ENCODE results near the gene TSPAN31. TPM values are rescaled to one million over a fixed set of nuclear protein-coding genes. Genes with fewer than 3 reads are reported as not detected.

Gene TSPAN31
- total RNA-seq, 1 donor from 2014 or later: 33.2 TPM

DNA sequence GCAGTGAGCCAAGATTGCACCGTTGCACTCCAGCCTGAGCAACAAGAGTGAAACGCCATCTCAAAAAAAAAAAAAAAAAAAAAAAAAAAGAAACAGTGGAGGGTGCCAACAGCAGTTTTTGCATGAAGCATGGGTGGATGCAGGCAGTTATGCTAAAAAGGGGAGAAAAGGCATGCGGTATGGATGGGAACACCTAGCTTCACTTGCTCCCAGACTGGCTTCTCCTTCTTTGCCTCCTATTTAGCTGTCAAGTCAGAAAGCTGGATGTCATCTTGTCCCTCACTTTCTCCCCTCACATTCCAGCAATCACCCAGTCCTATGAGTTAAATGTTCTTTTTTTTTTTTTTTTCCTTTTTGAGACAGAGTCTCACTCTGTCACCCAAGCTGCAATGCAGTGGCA, 30.2 kb downstream of the TSPAN31 start:
- Mint-ChIP-seq H3K27me3 (ENCODE audit: low read depth) (no peaks in the 10 kb centered on the region), H3K27ac (no peak overlapping the region), H3K36me3 (peaks cover 3% of the 10 kb centered on the region), H3K4me1 (peaks cover 17% of the 10 kb centered on the region), H3K4me3 (no peak overlapping the region), H3K9me3 (no peaks in the 10 kb centered on the region)
- TF ChIP-seq, protein P1, sequence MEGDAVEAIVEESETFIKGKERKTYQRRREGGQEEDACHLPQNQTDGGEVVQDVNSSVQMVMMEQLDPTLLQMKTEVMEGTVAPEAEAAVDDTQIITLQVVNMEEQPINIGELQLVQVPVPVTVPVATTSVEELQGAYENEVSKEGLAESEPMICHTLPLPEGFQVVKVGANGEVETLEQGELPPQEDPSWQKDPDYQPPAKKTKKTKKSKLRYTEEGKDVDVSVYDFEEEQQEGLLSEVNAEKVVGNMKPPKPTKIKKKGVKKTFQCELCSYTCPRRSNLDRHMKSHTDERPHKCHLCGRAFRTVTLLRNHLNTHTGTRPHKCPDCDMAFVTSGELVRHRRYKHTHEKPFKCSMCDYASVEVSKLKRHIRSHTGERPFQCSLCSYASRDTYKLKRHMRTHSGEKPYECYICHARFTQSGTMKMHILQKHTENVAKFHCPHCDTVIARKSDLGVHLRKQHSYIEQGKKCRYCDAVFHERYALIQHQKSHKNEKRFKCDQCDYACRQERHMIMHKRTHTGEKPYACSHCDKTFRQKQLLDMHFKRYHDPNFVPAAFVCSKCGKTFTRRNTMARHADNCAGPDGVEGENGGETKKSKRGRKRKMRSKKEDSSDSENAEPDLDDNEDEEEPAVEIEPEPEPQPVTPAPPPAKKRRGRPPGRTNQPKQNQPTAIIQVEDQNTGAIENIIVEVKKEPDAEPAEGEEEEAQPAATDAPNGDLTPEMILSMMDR (IDR thresholded peaks at IDR 0.05; ENCODE audit: unreplicated experiment): no peak
- no peak for DNase-seq (ENCODE audit: low spot score in 2 of 2, unreplicated experiment in 2 of 2)

DNA sequence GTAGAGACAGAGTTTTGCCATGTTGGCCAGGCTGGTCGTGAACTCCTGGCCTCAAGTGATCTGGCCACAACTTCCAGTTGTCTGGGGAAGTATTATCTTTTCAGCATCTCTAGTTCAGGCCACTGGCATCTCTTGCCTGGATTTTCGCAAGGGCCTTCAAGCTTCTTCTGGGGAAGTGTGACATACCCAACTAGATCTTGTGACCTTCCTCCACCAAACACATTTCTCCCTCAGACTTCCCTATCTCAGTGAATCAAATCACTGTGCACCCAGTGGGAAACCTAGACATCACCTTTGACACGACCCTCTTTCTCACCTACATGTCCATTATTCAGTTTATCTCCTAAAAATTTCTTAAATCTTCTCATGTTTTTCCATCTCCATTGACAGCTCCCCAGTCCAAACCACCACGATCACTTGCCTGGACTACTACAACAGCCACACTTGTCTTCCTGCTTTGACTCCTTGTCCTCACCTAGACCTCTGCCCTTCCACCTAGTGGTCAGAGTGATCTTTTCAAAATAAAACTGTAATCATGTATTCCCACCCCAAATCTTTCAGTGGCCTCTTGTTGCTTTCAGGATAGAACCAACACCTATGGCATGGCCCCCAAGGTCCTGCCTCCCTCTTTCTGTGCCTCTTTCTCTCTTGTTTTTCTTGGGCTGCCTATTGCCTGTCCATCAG, 30.9 kb downstream of the TSPAN31 start:
- Mint-ChIP-seq H3K4me1 (peaks cover 17% of the 10 kb centered on the region), H3K9me3 (no peaks in the 10 kb centered on the region), H3K27ac (no peak overlapping the region), H3K4me3 (no peak overlapping the region), H3K36me3 (peaks cover 2% of the 10 kb centered on the region), H3K27me3 (ENCODE audit: low read depth) (no peaks in the 10 kb centered on the region)
- DNase-seq (ENCODE audit: low spot score in 2 of 2, unreplicated experiment in 2 of 2): no peak
- TF ChIP-seq, protein P1 (IDR thresholded peaks at IDR 0.05; ENCODE audit: unreplicated experiment): no peak

DNA sequence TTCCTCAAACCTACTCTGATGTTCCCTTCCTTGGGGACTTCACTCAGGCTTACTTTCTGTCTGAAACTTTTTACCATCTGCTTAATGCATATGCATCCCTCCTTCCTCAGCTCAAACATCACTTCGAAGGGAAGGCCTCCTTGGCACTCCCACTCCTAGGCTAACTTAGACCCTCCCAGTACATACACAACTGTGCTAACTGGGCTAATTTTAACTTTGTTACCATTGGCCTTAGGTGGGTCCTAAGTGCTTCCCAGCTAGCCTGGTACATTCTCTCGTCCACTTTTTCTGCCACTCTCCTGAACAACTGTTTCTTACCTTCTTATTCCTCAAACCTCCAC, 31.4 kb downstream of the TSPAN31 start:
- H3K4me3 Mint-ChIP-seq: no peak overlapping the region

GRCh38 chr12:57777367-57777766, 32.5 kb downstream of the TSPAN31 start:
- no peak for DNase-seq (ENCODE audit: low spot score in 2 of 2, unreplicated experiment in 2 of 2)
- H3K36me3 Mint-ChIP-seq: peaks cover 2% of the 10 kb centered on the region
- no peaks in the 10 kb centered on the region for H3K27me3 Mint-ChIP-seq (ENCODE audit: low read depth)
- H3K4me1 Mint-ChIP-seq: peaks cover 9% of the 10 kb centered on the region
- TF ChIP-seq, protein P1 (IDR thresholded peaks at IDR 0.05; ENCODE audit: unreplicated experiment): no peak
- no peak overlapping the region for H3K4me3 Mint-ChIP-seq
- no peak overlapping the region for H3K27ac Mint-ChIP-seq
- H3K9me3 Mint-ChIP-seq: no peaks in the 10 kb centered on the region

More for the DNA sequence above, 31.4 kb downstream of the TSPAN31 start:
- Mint-ChIP-seq H3K27ac (no peak overlapping the region), H3K27me3 (ENCODE audit: low read depth) (no peaks in the 10 kb centered on the region), H3K4me1 (peaks cover 15% of the 10 kb centered on the region), H3K36me3 (peaks cover 2% of the 10 kb centered on the region), H3K9me3 (no peaks in the 10 kb centered on the region)
- DNase-seq (ENCODE audit: low spot score in 2 of 2, unreplicated experiment in 2 of 2): no peak
- TF ChIP-seq, protein P1 (IDR thresholded peaks at IDR 0.05; ENCODE audit: unreplicated experiment): no peak

DNA sequence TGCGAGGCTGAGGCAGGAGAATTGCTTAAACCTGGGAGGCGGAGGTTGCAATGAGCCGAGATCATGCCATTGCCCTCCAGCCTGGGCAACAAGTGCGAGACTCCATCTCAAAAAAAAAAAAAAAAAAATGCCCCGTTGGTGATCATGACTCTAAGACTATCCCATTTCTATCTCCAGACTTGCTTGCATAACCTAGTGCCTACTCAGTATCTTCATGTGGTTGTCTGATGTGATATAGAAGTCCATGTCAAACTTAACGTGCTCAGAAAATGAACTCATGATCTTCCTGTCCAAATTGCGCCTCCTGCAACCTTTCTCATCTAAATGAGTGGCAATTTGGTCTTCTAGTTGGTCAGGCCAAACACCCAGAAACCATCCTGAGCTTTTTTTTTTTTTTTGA, 33.1 kb downstream of the TSPAN31 start:
- Mint-ChIP-seq H3K4me1 (peaks cover 9% of the 10 kb centered on the region), H3K27me3 (ENCODE audit: low read depth) (no peaks in the 10 kb centered on the region), H3K36me3 (peaks cover 2% of the 10 kb centered on the region), H3K27ac (no peak overlapping the region), H3K9me3 (no peaks in the 10 kb centered on the region), H3K4me3 (no peak overlapping the region)
- no peak for DNase-seq (ENCODE audit: low spot score in 2 of 2, unreplicated experiment in 2 of 2)
- TF ChIP-seq, protein P1 (IDR thresholded peaks at IDR 0.05; ENCODE audit: unreplicated experiment): no peak

Measured in mesothelial cell of epicardium (in vitro differentiated cells).